ENCODE results near the gene NOL4L.

GRCh38 chr20:32451340-32451681 is 133.8 kb downstream of the NOL4L start:
- TF ChIP-seq CTCF (IDR thresholded peaks at IDR 0.05) (no peak), EP300 (IDR thresholded peaks at IDR 0.05) (no peak), POLR2A (IDR thresholded peaks at IDR 0.05) (no peak)
